NB4 (cell line): ENCODE measurements around the gene PCARE.

Experiments
- DNase-seq: peaks from one replicate; pipeline ENCODE4 v3.0.0; 2010; ENCODE audit warnings: low read depth
- H3K4me3 ChIP-seq: one replicate; pipeline ENCODE4 v1.5.1; 2011; ENCODE audit warnings: mild to moderate bottlenecking, low read depth, low read length, moderate library complexity
- MYC ChIP-seq: IDR thresholded peaks from 2 replicates; pipeline ENCODE4 v1.6.1; 2011; ENCODE audit warnings: low read depth, low read length
- POLR2A ChIP-seq: IDR thresholded peaks from 2 replicates; pipeline ENCODE4 v1.6.1; 2011; ENCODE audit warnings: mild to moderate bottlenecking; ENCODE audit not compliant: insufficient read length; ENCODE audit errors: extremely low read depth
- TF ChIP-seq, protein P1 (sequence below): IDR thresholded peaks from 2 replicates; pipeline ENCODE4 v1.6.1; 2011; ENCODE audit warnings: low read depth, low read length
- TF ChIP-seq, protein P2 (sequence below): IDR thresholded peaks from one replicate; pipeline ENCODE4 v1.5.1; 2012; ENCODE audit warnings: low read depth, low read length

The PCARE gene

DNA sequence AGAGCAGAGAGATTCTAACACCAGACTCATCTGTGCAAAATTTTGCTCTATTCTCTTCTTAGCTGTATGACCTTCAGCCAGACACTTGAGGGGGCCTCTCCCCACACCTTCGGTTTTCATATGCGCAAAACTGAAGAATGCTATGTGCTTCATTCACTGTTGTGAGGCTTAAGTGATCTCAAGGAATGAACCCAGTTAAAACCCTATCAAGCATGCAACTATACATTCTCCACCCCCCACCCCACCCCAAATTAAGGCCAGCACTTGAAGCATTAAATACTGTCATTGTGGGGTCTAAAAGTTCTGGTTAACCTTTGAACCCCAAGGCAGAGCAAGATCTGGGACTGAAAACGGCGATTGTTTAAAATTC, 10.0 kb downstream of the PCARE start:
- DNase-seq: no peak
- no peak overlapping the region for H3K4me3 ChIP-seq
- TF ChIP-seq, protein P1, sequence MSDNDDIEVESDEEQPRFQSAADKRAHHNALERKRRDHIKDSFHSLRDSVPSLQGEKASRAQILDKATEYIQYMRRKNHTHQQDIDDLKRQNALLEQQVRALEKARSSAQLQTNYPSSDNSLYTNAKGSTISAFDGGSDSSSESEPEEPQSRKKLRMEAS: no peak
- no peak for TF ChIP-seq POLR2A
- TF ChIP-seq, protein P2, sequence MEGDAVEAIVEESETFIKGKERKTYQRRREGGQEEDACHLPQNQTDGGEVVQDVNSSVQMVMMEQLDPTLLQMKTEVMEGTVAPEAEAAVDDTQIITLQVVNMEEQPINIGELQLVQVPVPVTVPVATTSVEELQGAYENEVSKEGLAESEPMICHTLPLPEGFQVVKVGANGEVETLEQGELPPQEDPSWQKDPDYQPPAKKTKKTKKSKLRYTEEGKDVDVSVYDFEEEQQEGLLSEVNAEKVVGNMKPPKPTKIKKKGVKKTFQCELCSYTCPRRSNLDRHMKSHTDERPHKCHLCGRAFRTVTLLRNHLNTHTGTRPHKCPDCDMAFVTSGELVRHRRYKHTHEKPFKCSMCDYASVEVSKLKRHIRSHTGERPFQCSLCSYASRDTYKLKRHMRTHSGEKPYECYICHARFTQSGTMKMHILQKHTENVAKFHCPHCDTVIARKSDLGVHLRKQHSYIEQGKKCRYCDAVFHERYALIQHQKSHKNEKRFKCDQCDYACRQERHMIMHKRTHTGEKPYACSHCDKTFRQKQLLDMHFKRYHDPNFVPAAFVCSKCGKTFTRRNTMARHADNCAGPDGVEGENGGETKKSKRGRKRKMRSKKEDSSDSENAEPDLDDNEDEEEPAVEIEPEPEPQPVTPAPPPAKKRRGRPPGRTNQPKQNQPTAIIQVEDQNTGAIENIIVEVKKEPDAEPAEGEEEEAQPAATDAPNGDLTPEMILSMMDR: no peak
- no peak for TF ChIP-seq MYC

DNA sequence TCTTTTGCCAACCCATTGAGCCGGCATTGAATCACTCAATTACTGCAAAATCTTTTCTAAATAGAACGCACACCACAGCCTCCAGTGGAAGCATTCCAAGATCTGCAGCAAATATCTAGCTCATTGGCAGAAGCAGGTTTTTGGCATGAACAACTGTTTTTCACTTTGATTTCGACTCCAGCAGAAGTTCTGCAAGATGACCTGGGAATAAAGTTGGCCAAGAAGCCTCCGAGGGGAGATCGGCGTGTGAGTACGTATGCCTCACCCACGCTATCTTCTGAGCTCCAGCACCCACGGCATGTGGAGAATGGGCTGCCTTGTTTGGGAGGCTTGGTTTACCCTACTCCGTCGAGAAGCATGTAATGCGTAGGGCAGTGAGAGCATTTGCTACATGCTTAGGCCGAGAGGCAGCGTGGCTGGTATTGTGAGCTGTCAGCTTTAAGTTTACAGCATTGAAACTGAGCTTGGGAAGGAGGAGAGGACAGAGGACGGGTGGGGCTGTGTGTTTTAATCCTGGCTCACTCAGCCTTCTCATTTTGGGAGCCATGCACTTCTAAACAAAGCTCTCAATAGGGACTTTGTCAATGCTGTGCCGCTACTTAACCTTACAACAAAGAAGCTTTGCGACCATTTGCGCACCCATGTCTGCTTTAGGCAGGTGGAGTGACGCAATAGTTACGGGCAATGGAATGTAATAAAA, 10.5 kb downstream of the PCARE start:
- DNase-seq: no peak
- no peak overlapping the region for H3K4me3 ChIP-seq
- TF ChIP-seq, protein P2: no peak
- TF ChIP-seq, protein P1: no peak
- no peak for TF ChIP-seq MYC
- no peak for TF ChIP-seq POLR2A

DNA sequence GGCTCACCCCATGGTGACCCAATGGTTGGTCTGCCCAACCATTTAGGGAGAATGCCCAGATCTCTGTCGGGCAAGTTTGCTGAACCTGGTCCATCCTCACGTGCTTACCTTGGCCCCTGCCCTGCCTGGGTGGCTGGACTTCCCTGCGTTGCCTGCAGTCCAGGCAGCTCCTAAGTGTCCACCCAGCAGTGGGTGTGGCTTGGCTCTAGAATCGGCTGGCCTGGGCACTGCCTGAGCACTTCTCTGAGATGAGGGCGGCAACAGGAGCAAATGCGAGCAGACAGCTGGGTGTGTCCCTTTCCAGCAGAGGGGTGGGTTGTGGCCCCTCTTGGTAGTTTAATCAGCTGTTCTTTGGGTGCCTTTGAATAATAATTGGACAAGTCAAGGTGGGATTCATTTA, 11.3 kb downstream of the PCARE start:
- no peak for DNase-seq
- TF ChIP-seq, protein P1: no peak
- TF ChIP-seq, protein P2: no peak
- TF ChIP-seq POLR2A (no peak), MYC (no peak)
- H3K4me3 ChIP-seq: no peak overlapping the region

DNA sequence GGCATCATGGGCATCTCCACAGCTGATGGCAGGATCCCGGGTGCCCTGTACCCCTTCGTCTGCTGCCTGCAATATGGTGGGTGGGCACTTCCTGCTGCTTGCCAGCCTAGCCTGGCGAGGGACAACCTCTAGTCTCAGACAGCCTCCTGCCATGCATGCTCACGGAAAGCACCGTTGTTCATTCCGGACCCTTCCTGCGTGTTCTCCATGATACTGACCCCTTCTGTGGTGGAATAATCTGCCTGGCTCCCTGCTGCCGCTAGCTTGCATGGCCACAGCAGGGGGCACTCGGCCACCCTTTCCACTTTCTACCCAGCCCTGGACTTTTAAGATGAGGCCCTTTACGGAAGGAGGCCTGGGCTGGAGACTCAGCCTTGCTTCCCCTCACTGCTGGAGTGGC, 12.0 kb downstream of the PCARE start:
- TF ChIP-seq MYC: no peak
- TF ChIP-seq, protein P1: no peak
- TF ChIP-seq, protein P2: no peak
- TF ChIP-seq POLR2A: no peak
- no peak overlapping the region for H3K4me3 ChIP-seq
- DNase-seq: no peak

DNA sequence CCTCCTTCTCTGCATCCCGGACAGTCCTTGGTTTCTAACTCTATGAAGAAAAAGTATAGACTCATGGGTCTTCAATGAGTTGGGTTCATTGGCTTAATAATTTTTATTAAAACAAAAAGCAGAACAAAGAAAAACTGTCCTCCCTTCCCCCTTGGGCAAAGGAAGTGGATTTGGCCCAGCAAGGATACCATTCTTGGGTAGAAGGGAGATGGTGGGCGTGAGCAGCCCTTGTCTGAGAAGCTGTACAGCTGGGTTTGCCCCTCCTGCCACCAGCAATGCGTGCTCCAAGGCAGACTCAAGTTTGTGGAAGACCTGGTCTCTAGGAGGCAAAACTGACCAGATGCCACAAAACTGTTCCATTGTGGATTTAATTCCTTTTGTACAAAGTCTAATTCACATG, 12.7 kb downstream of the PCARE start:
- DNase-seq: no peak
- TF ChIP-seq, protein P1: no peak
- no peak for TF ChIP-seq POLR2A

DNA sequence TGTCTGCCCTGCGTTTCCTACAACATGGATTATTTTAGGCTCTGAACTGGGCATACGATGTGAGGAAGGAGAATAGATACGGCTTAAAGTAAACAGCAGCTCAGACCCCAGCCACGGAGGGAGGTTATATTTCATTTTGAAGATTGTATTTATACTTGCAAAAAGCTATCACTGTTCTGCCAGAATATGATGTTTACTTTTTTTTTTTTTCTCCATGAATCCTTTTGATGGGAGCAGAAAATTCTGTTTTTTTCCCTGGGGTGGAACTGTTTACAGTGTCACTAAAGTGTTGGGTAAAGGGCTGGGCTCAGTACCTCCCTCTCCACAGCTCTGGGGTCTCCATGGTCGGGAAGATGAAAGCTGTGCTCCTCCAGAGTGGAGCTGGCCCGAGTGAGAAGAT, 13.1 kb downstream of the PCARE start:
- TF ChIP-seq, protein P1: no peak
- no peak for TF ChIP-seq POLR2A
- no peak overlapping the region for H3K4me3 ChIP-seq

More for the DNA sequence above, 12.7 kb downstream of the PCARE start:
- no peak overlapping the region for H3K4me3 ChIP-seq

More for the DNA sequence above, 13.1 kb downstream of the PCARE start:
- DNase-seq: no peak
